Measurements from ENCODE around the gene PFKFB1. TPM values are rescaled to one million over a fixed set of nuclear protein-coding genes. Genes with fewer than 3 reads are reported as not detected.

Gene PFKFB1
- under 1 TPM; 0.53 to 0.59 TPM for total RNA-seq

DNA sequence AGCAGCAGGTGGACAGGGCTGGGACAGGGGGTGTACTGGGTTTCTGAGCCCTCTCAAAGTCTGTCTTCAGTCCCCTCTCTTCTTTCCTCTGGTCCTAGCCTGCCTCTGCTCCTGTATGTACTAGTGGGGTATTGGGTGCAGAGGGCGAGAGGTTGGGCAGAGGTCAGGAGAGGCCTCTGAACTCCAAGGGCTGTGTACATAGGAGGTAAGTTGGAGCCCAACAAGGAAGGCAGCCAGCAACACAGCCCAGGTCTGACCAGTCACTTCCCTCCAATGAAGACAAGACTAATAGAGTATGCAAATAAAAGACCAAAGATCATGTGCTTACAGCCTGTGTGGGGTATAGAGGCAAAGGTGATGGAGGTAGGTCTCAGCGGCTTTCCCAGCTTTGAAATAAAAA, at the start of gene PFKFB1:
TSS of gene PFKFB1 (minus strand) at position 90 of the 400 bp plus-strand sequence. CDS start 181 bp downstream, outside the sequence.
- Mint-ChIP-seq H3K4me1 (ENCODE audit: low read depth) (no peaks in the 10 kb centered on the region), H3K36me3 (no peaks in the 10 kb centered on the region), H3K27ac (no peak within 1 kb of the TSS), H3K27me3 (no peaks in the 10 kb centered on the region), H3K4me3 (no peak within 1 kb of the TSS), H3K9me3 (no peaks in the 10 kb centered on the region)
- DNase-seq = no peak
- ChIA-PET CTCF (no interaction called here), POLR2A (no interaction called here)
- intact Hi-C loops (cut with micrococcal nuclease) = no loop called here

DNA sequence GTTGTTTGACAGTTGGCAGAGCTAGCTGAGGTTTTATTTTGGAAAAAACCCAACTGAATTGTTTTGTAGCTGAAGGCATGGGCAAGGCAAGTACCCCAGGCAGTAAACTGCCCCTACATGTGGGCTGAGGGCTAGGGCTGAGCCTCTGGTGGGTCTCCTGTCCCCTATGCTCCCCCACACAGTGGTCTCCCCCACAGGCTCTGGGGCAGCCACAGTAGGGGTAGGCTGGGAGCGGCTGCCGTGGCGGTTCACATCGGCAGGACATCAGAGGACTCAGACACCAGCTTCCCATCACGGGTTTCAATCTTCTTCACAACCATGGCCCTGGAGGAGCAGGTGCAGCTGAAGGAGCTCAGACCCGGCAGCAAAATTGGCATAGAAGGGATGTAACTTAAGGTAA, 47.5 kb upstream of the PFKFB1 start:
- H3K4me3 Mint-ChIP-seq = no peak overlapping the region
- H3K36me3 Mint-ChIP-seq = no peaks in the 10 kb centered on the region
- POLR2A ChIA-PET = no interaction called here
- DNase-seq = no peak
- H3K27me3 Mint-ChIP-seq = no peaks in the 10 kb centered on the region
- intact Hi-C loops (cut with micrococcal nuclease) = no loop called here
- peaks cover 2% of the 10 kb centered on the region for H3K9me3 Mint-ChIP-seq
- CTCF ChIA-PET = no interaction called here
- no peak overlapping the region for H3K27ac Mint-ChIP-seq
- H3K4me1 Mint-ChIP-seq (ENCODE audit: low read depth) = no peaks in the 10 kb centered on the region

DNA sequence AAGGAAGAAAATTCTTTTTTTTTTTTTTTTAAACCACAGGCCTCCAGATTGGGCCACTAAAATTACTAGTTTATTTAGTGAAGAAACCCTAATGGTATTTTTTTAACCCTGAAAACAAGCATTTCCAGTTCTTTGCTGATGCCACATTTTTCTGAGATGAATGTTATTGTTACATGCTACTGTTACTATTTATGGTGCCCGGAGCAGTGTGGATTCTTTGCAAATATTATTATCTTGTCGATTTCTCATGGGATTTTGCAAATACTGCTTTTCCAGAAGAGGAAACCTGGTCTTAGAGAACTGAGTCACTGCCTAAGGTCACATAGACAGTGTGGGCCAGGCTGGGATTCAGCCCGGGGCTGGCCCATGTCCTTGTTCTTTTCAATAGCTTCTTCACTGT, 45.5 kb upstream of the PFKFB1 start:
- H3K4me3 Mint-ChIP-seq = no peak overlapping the region
- DNase-seq = no peak
- no peaks in the 10 kb centered on the region for H3K36me3 Mint-ChIP-seq
- peaks cover 2% of the 10 kb centered on the region for H3K9me3 Mint-ChIP-seq
- H3K27me3 Mint-ChIP-seq = no peaks in the 10 kb centered on the region
- H3K27ac Mint-ChIP-seq = no peak overlapping the region
- intact Hi-C loops (cut with micrococcal nuclease) = no loop called here
- POLR2A ChIA-PET = no interaction called here
- CTCF ChIA-PET = no interaction called here
- no peaks in the 10 kb centered on the region for H3K4me1 Mint-ChIP-seq (ENCODE audit: low read depth)

DNA sequence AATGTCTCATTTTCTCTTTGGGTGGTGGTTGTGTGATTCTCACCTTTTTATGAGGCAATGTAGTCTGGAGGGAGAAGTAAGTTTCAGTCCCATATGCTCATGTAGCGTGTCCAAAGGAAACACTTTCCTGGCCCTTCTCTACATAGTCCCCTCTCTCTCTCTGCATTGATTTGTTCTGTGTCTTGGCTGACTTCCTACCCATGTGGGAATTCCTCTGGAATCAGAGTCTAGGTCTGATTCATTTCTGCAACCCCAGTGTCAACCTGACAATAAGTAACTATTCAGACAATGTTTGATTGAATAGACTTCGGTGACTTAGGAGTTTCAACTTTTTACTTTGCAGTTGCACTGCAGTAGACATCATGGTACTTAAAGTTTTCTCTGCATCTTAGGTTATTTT, 39.4 kb upstream of the PFKFB1 start:
- intact Hi-C loops (cut with micrococcal nuclease) = no loop called here
- CTCF ChIA-PET = no interaction called here
- Mint-ChIP-seq H3K9me3 (no peaks in the 10 kb centered on the region), H3K27ac (no peak overlapping the region), H3K4me1 (ENCODE audit: low read depth) (no peaks in the 10 kb centered on the region), H3K27me3 (no peaks in the 10 kb centered on the region), H3K4me3 (no peak overlapping the region), H3K36me3 (no peaks in the 10 kb centered on the region)
- DNase-seq = no peak
- POLR2A ChIA-PET = no interaction called here

DNA sequence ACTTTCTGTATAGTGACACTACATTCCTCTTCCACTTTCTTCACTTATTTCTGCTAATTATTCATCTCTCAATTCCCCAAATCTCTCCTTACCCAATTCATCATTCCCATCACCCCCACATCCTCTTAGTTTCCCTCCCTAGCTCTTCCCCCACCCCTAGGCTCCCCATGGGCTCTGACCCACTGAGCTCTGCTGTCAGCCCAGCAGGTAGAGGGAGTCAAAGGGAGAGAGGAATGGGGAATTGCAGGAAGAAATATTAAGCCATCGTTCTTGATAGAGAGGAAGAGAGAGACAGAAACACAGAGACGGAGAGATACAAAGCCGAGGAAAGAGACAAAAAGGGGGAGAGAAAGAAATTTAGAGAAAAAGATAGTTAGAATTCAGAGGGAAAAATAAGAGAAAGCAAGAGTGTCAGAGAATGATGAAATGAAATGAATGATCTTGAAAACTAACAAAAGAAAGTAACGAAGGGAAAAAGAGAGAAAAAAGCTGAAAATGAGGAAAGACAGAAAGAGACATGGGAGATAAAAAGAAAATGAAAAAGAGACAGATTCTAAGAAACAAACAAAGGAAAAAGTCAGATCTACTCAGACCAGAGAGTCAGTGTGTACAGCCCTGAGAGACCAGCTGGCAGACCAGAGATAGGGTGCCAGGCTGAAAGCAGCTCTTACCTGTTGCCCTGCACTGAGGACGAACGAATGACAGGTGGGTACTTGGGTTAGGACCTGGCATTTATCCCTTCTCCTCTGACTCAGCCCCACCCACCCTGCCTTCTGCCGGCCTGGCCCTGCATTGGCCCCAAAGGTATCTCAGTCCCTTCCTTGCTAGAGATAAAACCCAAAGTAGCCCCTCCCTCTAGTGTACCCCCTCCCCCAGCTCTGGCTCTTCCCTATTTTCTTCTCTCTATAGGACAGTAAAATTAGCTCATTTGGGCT, 36.5 kb upstream of the PFKFB1 start, which contains the start of gene ALAS2:
TSS of gene ALAS2 (minus strand) at position 707 of the 935 bp plus-strand sequence. CDS start 4,977 bp downstream, outside the sequence.
- H3K4me1 Mint-ChIP-seq (ENCODE audit: low read depth) = no peaks in the 10 kb centered on the region
- DNase-seq = no peak
- no peaks in the 10 kb centered on the region for H3K36me3 Mint-ChIP-seq
- H3K4me3 Mint-ChIP-seq = no peak within 1 kb of the TSS
- H3K9me3 Mint-ChIP-seq = no peaks in the 10 kb centered on the region
- intact Hi-C loops (cut with micrococcal nuclease) = no loop called here
- CTCF ChIA-PET = interaction anchor here (0.7 kb wide), 1 partner anchor 21 kb away, joined by 3 read pairs; no protein-coding TSS in a partner anchor
- no peak within 1 kb of the TSS for H3K27ac Mint-ChIP-seq
- no peaks in the 10 kb centered on the region for H3K27me3 Mint-ChIP-seq
- POLR2A ChIA-PET = no interaction called here

DNA sequence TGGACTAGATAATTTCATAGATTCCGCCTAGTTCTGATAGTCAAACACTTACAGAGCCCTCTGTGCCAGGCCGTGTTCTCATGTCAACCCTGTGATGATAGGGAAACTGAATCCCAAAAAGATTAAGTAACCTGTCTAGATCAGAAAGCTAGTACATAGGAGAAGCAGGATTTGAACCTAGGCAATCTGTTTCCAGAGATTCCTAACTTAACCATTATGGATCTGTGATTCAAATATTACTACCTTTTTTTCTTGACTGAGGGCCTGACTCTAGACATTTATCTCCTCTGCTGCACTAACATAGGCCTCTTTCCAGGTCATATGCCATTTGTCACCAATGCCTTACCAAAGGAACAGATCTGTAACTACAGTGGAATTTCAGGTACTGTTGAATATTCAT, 35.3 kb upstream of the PFKFB1 start:
- Mint-ChIP-seq H3K27ac (no peak overlapping the region), H3K27me3 (no peaks in the 10 kb centered on the region), H3K4me3 (no peak overlapping the region), H3K36me3 (no peaks in the 10 kb centered on the region), H3K4me1 (ENCODE audit: low read depth) (no peaks in the 10 kb centered on the region), H3K9me3 (no peaks in the 10 kb centered on the region)
- no peak for DNase-seq
- POLR2A ChIA-PET = no interaction called here
- intact Hi-C loops (cut with micrococcal nuclease) = no loop called here
- CTCF ChIA-PET = no interaction called here

DNA sequence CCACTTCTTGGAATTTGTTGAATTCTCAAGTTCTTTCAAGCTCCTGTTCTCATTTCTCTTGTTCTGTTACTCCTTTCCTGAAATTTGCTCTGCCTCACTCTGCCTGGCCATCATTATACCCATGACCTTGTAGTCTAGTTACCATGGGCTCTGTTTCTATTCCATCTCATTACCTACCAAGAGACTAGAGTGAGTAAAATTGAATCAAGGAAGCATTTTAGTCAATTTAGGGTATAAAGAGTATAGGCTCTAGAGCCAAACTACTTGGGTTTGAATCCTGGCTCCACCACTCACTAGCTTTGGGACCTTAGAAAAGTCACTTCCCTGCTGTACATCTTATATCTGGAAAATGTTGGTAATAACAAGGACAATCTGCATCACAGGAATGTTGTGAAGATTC, 34.6 kb upstream of the PFKFB1 start:
- no peak overlapping the region for H3K4me3 Mint-ChIP-seq
- ChIA-PET POLR2A (no interaction called here), CTCF (no interaction called here)
- no peaks in the 10 kb centered on the region for H3K4me1 Mint-ChIP-seq (ENCODE audit: low read depth)
- intact Hi-C loops (cut with micrococcal nuclease) = no loop called here
- H3K36me3 Mint-ChIP-seq = no peaks in the 10 kb centered on the region
- H3K27me3 Mint-ChIP-seq = no peaks in the 10 kb centered on the region
- H3K27ac Mint-ChIP-seq = no peak overlapping the region
- H3K9me3 Mint-ChIP-seq = no peaks in the 10 kb centered on the region
- DNase-seq = no peak

DNA sequence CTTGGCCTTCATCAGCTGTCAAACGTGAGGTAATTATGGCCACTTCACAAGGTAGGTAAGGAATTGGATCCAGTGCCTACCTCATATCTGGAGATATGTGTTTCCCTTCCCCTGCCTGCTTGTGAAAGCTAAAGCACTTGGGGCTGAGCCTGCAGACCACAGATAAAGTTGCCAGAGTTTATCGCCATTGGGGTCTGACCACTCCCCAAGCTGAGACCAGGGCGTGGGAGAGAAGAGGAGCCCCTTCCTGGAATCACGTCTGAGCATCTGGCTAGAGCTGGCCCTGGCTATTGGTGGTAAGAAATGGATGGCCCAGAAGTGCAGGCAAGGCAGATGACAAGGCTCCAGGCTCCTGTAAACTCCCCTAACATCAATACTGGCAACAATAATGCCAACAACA, 34.1 kb upstream of the PFKFB1 start:
- no peaks in the 10 kb centered on the region for H3K4me1 Mint-ChIP-seq (ENCODE audit: low read depth)
- no peaks in the 10 kb centered on the region for H3K36me3 Mint-ChIP-seq
- no peak for DNase-seq
- H3K27me3 Mint-ChIP-seq = no peaks in the 10 kb centered on the region
- H3K27ac Mint-ChIP-seq = no peak overlapping the region
- no peaks in the 10 kb centered on the region for H3K9me3 Mint-ChIP-seq
- no peak overlapping the region for H3K4me3 Mint-ChIP-seq
- CTCF ChIA-PET = no interaction called here
- POLR2A ChIA-PET = no interaction called here
- intact Hi-C loops (cut with micrococcal nuclease) = no loop called here

DNA sequence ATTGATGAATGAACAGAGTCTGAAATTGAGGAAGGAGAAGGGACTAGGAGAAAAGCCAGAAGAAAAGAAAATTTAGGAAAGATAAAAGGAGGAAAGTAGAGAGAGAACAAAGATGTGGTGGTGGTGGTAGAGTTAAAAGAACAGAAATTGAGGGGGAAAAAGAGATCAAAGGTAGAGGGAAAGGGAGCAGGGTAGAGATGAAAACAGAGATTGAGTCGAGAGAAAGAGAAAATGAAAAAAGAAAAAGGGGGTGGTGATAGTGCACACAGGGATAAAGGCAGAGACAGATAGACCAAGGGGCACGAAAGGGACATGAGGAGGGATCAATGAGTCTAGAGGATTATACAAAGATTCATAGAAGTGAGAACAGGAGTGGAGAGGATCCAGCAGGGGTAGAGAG, 32.9 kb upstream of the PFKFB1 start:
- no peak for DNase-seq
- Mint-ChIP-seq H3K4me3 (no peak overlapping the region), H3K27ac (no peak overlapping the region), H3K4me1 (ENCODE audit: low read depth) (no peaks in the 10 kb centered on the region), H3K36me3 (no peaks in the 10 kb centered on the region), H3K9me3 (no peaks in the 10 kb centered on the region), H3K27me3 (no peaks in the 10 kb centered on the region)
- ChIA-PET POLR2A (no interaction called here), CTCF (no interaction called here)
- intact Hi-C loops (cut with micrococcal nuclease) = no loop called here

DNA sequence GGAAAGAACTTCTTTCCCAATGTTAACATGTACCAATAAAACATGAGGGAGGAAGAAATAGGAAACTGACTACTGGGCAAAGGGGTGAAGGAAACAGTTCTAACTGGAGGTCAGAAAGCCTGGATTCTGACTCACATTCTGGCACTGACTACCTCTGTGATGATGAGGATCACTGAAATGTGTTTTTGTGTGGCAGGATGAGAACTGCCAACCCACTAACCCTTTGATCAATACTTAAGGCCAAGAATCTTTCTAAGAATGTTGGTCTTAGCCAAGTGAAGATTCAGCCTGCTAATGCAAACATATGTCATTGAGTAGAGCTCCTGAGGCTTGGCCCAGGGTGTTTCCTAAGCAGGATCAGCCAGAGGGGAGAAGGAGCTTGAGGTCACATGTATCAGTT, 32.2 kb upstream of the PFKFB1 start:
- Mint-ChIP-seq H3K4me3 (no peak overlapping the region), H3K4me1 (ENCODE audit: low read depth) (no peaks in the 10 kb centered on the region), H3K27me3 (no peaks in the 10 kb centered on the region), H3K27ac (no peak overlapping the region), H3K36me3 (no peaks in the 10 kb centered on the region), H3K9me3 (no peaks in the 10 kb centered on the region)
- intact Hi-C loops (cut with micrococcal nuclease) = no loop called here
- ChIA-PET CTCF (no interaction called here), POLR2A (no interaction called here)
- no peak for DNase-seq

DNA sequence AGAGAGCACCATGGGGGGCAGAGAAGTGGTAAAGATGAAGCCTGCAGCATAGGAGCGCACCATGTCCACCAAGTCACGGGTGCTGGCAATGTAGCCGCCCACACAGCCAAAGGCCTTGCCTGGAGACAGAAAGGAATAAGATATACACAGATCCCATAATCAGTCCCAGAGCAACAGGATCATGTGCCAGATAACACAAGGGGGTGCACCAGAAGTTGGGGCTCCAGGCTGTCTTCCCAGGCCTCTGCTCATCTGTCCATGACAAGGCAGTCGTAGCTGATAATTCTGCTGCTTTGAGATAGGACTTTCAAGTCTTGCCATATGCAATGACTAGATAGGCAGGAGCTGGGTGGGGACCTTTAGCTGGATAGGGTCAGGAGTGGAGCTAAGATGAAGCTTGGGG, 20.9 kb upstream of the PFKFB1 start:
- POLR2A ChIA-PET = no interaction called here
- no peaks in the 10 kb centered on the region for H3K27me3 Mint-ChIP-seq
- no peaks in the 10 kb centered on the region for H3K4me1 Mint-ChIP-seq (ENCODE audit: low read depth)
- no peak overlapping the region for H3K27ac Mint-ChIP-seq
- H3K9me3 Mint-ChIP-seq = no peaks in the 10 kb centered on the region
- CTCF ChIA-PET = no interaction called here
- intact Hi-C loops (cut with micrococcal nuclease) = no loop called here
- no peaks in the 10 kb centered on the region for H3K36me3 Mint-ChIP-seq
- no peak for DNase-seq
- H3K4me3 Mint-ChIP-seq = no peak overlapping the region

DNA sequence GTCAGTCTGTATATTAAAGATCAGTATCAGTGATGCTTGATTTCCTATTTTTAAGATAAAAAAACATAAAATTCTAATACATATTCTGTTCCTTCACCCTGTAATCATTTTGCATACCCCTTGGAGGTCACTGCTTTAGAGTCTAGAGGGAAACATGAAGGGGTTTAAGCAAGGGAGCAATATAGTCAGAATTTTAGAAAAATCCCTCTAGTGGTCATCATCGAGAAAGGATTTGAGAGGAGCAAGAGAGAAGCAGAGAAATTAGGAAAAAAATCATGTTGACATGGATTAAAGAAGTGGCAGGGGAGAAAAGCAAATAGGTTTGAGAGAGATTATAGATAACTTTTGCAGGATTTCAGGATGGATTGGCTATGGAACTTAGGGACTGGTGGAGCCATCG, 17.3 kb upstream of the PFKFB1 start:
- intact Hi-C loops (cut with micrococcal nuclease) = no loop called here
- H3K36me3 Mint-ChIP-seq = peaks cover 7% of the 10 kb centered on the region
- no peak for DNase-seq
- H3K27ac Mint-ChIP-seq = no peak overlapping the region
- no peaks in the 10 kb centered on the region for H3K27me3 Mint-ChIP-seq
- no peaks in the 10 kb centered on the region for H3K9me3 Mint-ChIP-seq
- H3K4me1 Mint-ChIP-seq (ENCODE audit: low read depth) = peaks cover 9% of the 10 kb centered on the region
- POLR2A ChIA-PET = no interaction called here
- CTCF ChIA-PET = interaction anchor here (1.0 kb wide), 1 partner anchor 11 kb away, joined by 3 read pairs; the partner anchor contains the start of gene APEX2
- H3K4me3 Mint-ChIP-seq = no peak overlapping the region

Data from activated CD4-positive, alpha-beta memory T cell treated with anti-CD3 and anti-CD28 coated beads for 36 hours (primary cell).